DOHH2 (cell line): ENCODE measurements around the gene EIF2AK2.

Experiments
- H3F3A ChIP-seq: fragments of 200-600 bp; sonication (generic), shearing (Covaris generic); 2 replicates; pipeline ENCODE4 v1.6.0; 2016; ENCODE audit warnings: antibody characterized with exemption, mild to moderate bottlenecking; ENCODE audit not compliant: control insufficient read depth, insufficient read depth
- H3K27ac ChIP-seq: fragments of 200-600 bp; sonication (generic); 2 replicates; pipeline ENCODE4 v1.5.1; 2014; ENCODE audit warnings: low read depth, mild to moderate bottlenecking, low read length, moderate library complexity
- H3K27me3 ChIP-seq: fragments of 200-600 bp; sonication (generic); 2 replicates; pipeline ENCODE4 v1.6.1; 2014; ENCODE audit warnings: mild to moderate bottlenecking, low read length, mixed read lengths; ENCODE audit not compliant: control insufficient read depth
- H3K36me3 ChIP-seq: fragments of 200-600 bp; sonication (generic); 2 replicates; pipeline ENCODE4 v1.6.1; 2014; ENCODE audit warnings: mild to moderate bottlenecking, low read length, moderate library complexity, mixed read lengths; ENCODE audit not compliant: control insufficient read depth
- H3K4me1 ChIP-seq: fragments of 200-600 bp; sonication (generic); 2 replicates; pipeline ENCODE4 v1.6.1; 2014; ENCODE audit warnings: mild to moderate bottlenecking, low read length, mixed read lengths; ENCODE audit not compliant: control insufficient read depth
- H3K4me2 ChIP-seq: fragments of 200-600 bp; sonication (generic); 2 replicates; pipeline ENCODE4 v1.6.0; 2014; ENCODE audit warnings: mild to moderate bottlenecking, low read length, moderate library complexity
- H3K4me3 ChIP-seq: fragments of 200-600 bp; sonication (generic); 2 replicates; pipeline ENCODE4 v1.5.1; 2014; ENCODE audit warnings: mild to moderate bottlenecking, low read length, mixed read lengths
- H3K79me2 ChIP-seq: fragments of 200-600 bp; sonication (generic); 2 replicates; pipeline ENCODE4 v1.6.1; 2014; ENCODE audit warnings: mild to moderate bottlenecking, low read length, mixed read lengths; ENCODE audit not compliant: control insufficient read depth
- H3K9me2 ChIP-seq: fragments of 200-600 bp; sonication (generic); replicated peaks from 2 replicates; pipeline ENCODE4 v1.6.1; 2014; ENCODE audit warnings: mild to moderate bottlenecking, low read length, mixed read lengths; ENCODE audit not compliant: control insufficient read depth
- H3K9me3 ChIP-seq: fragments of 200-600 bp; sonication (generic); 2 replicates; pipeline ENCODE4 v1.6.1; 2014; ENCODE audit warnings: antibody characterized with exemption, low read length, mixed read lengths; ENCODE audit not compliant: control insufficient read depth, insufficient read depth
- H4K20me1 ChIP-seq: fragments of 200-600 bp; sonication (generic); 2 replicates; pipeline ENCODE4 v1.6.0; 2014; ENCODE audit warnings: low read depth, mild to moderate bottlenecking, antibody characterized with exemption, low read length, moderate library complexity; ENCODE audit not compliant: control insufficient read depth, insufficient read depth
- EZH2phosphoT487 ChIP-seq: fragments of 200-600 bp; sonication (generic); IDR thresholded peaks from 2 replicates; pipeline ENCODE4 v1.6.1; 2017; ENCODE audit warnings: borderline replicate concordance, mild to moderate bottlenecking, antibody characterized with exemption, low read length, moderate library complexity, mixed read lengths
- TF ChIP-seq, protein P1 (sequence below): fragments of 200-600 bp; sonication (generic); IDR thresholded peaks from one replicate; pipeline ENCODE4 v1.5.1; 2014; ENCODE audit warnings: antibody characterized with exemption, mild to moderate bottlenecking, low read depth, low read length; ENCODE audit not compliant: poor library complexity, severe bottlenecking

EIF2AK2 gene

DNA sequence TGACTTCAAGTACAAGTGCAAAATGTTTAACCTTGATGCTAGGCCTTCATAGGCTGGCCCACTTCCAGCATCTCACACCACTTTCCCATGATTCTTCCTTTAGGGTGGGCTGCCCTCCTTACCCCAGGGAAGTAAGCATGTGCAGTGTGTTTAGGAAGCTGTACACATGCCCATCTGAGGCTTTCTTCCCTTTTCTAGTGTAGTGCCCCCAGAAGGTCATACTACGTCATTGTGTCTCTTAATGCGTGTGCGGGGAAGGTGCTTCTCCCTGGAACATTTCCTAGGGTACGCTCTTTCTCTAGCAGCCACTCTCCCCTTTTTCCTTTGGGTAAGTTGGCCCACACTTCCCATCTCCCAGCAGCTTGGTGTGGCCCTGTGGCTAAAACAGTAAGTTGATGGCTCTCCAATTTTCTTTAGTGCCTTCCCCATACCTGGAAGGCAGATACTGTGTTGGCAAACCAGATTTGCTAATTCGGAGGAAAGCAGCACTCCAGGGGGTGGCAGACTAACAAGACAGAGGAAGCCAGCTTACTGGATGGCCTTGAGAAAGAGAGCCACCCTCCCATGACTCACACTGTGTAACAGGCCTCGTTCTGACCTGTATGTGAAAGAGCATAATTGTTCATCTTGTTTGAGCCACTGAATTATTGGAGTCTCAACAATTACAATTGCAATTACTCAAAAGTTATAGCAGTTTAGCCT is 32.8 kb upstream of the EIF2AK2 start:
- Histone ChIP-seq H3K36me3 (no peaks in the 10 kb centered on the region), H4K20me1 (no peaks in the 10 kb centered on the region), H3K9me2 (no peaks in the 10 kb centered on the region), H3K4me2 (no peak overlapping the region), H3F3A (no peaks in the 10 kb centered on the region), H3K4me1 (no peaks in the 10 kb centered on the region), H3K9me3 (no peaks in the 10 kb centered on the region), H3K27ac (no peak overlapping the region), H3K79me2 (no peaks in the 10 kb centered on the region), H3K27me3 (no peaks in the 10 kb centered on the region), H3K4me3 (no peak overlapping the region)
- no peak for TF ChIP-seq EZH2phosphoT487
- TF ChIP-seq, protein P1, sequence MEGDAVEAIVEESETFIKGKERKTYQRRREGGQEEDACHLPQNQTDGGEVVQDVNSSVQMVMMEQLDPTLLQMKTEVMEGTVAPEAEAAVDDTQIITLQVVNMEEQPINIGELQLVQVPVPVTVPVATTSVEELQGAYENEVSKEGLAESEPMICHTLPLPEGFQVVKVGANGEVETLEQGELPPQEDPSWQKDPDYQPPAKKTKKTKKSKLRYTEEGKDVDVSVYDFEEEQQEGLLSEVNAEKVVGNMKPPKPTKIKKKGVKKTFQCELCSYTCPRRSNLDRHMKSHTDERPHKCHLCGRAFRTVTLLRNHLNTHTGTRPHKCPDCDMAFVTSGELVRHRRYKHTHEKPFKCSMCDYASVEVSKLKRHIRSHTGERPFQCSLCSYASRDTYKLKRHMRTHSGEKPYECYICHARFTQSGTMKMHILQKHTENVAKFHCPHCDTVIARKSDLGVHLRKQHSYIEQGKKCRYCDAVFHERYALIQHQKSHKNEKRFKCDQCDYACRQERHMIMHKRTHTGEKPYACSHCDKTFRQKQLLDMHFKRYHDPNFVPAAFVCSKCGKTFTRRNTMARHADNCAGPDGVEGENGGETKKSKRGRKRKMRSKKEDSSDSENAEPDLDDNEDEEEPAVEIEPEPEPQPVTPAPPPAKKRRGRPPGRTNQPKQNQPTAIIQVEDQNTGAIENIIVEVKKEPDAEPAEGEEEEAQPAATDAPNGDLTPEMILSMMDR, result no peak

DNA sequence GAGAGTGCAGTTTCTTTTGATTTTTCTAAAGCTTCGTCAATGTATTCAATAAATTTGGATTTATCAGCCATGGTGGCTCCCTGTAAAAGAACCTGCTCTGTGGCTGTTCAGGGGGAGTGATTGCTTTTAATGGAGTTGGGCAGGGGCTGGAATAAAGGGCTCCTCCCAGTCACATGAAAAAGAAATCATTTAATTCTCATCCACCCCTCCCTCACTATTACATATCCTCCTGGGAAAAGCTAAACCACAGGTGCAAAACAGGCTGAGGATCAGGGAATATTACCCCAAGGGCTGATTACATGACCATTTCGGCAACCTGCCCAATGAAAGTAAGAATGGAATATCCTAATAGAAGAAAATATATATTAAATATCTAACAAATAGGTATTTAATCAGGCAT is 31.8 kb upstream of the EIF2AK2 start, which contains the start of gene SULT6B1:
TSS of gene SULT6B1 (minus strand) at position 101 of the 400 bp plus-strand sequence. CDS start at position 71, 30 bp downstream.
- no peaks in the 10 kb centered on the region for H3K4me1 ChIP-seq
- TF ChIP-seq, protein P1, result no peak
- no peak for TF ChIP-seq EZH2phosphoT487
- no peak within 1 kb of the TSS for H3K27ac ChIP-seq
- no peaks in the 10 kb centered on the region for H4K20me1 ChIP-seq
- no peaks in the 10 kb centered on the region for H3K27me3 ChIP-seq
- no peak within 1 kb of the TSS for H3K4me3 ChIP-seq
- no peaks in the 10 kb centered on the region for H3F3A ChIP-seq
- H3K79me2 ChIP-seq, result no peaks in the 10 kb centered on the region
- no peaks in the 10 kb centered on the region for H3K9me2 ChIP-seq
- H3K9me3 ChIP-seq, result no peaks in the 10 kb centered on the region
- no peaks in the 10 kb centered on the region for H3K36me3 ChIP-seq
- H3K4me2 ChIP-seq, result no peak within 1 kb of the TSS

DNA sequence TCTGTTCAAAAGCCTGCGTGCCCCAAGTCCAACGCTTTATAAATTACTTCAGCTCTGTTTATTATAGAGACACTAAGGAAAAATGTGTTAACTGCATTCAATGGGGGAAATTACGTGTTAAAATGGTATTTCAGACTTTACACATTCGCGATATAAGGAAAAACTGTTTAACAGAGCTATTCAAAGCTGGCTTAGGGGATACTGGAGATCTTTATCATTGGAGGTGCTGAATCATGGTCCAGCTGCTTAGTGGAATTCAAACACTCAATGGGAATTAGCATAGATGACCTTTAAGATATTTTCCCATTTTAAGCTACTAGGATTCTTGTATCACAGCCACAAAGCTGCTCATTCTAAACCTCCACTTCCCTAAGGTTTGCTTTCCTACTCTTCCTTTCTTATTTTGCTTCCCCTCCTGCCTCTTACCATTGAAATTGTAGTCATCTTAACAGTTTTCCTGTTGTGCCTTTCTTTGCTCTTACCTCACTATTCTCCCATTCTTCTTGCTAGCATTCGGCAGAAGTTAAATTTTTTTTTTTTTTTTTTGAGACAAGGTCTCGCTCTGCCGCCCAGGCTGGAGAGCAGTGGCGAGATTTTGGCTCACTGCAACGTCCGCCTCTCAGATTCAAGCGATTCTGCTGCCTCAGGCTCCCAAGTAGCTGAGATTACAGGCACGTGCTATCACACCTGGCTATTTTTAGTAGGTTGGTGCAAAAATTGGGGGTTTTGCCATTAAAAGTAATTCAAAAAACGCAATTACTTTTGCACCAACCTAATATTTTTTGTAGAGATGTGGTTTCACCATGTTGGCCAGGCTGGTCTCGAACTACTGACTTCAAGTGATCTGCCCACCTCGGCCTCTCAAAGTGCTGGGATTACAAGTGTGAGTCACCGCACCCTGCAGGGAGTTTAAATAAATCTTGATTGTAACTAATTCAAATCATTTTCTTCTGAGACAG is 25.2 kb upstream of the EIF2AK2 start:
- Histone ChIP-seq H3K9me3 (no peaks in the 10 kb centered on the region), H3K9me2 (no peaks in the 10 kb centered on the region), H3F3A (no peaks in the 10 kb centered on the region), H3K27me3 (no peaks in the 10 kb centered on the region), H3K36me3 (no peaks in the 10 kb centered on the region), H3K79me2 (no peaks in the 10 kb centered on the region), H3K4me1 (no peaks in the 10 kb centered on the region), H3K27ac (no peak overlapping the region), H3K4me3 (no peak overlapping the region), H3K4me2 (no peak overlapping the region), H4K20me1 (no peaks in the 10 kb centered on the region)
- TF ChIP-seq EZH2phosphoT487, result no peak
- TF ChIP-seq, protein P1, result no peak
